ENCODE results near the gene VMP1. TPM values are rescaled to one million over a fixed set of nuclear protein-coding genes. Genes with fewer than 3 reads are reported as not detected.
"Not testable (repeated sequence)": the region's sequence is repeated elsewhere in the genome, so short reads cannot be mapped to it uniquely, and the experiment has no call there.

VMP1 gene
- total and polyA plus RNA-seq, 5 experiments from 2014 or later = 39.8 to 65.1 (median 57.1) TPM

DNA sequence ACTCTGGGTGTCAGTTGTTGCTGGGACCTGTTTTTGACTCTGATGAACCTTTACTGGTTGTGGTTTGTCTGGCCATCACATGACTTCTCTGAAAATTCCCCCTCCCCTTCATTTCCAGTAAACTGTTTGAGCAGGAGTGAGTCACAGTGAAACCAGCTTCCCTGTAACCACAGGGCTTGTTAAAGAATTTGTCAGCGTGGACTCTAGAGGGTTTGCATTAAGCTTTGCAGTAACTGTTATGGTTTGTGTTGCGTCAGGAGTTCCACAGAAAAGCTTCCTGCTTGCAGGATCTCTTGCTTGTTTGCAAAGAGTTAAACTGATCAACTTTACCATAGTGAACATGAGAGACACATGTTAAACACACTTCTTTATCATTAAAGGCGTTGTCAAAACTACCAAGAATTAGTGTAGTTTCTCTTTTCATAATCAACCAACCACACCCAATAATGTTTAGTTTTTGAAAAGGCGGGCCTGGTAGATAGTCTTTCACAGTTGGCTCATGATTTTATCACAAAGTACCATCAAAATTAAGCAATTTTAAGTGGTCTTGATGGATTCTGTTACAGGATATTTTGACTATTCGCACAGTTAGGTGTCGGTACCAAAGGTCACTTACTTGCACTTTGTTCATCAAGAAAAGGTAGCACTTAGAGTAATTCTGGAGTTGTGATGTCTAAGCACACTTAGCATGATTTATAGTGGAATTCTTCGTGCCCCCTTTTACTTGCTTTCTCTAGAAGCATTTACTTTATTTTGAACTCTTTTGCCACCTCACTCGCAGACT, 79.3 kb downstream of the VMP1 start:
- Mint-ChIP-seq H3K27ac (peak overlapping the region; percentile 84 to 99 (median 94)), H3K9me3 (no peaks in the 10 kb centered on the region), H3K4me3 (peak overlapping the region; percentile 75 to 87 (median 84)), H3K4me1 (peaks cover 21 to 61% (median 37%) of the 10 kb centered on the region in 4 donors), H3K36me3 (peaks cover 0 to 5% (median 1%) of the 10 kb centered on the region in 3 donors), H3K27me3 (no peaks in the 10 kb centered on the region)
- POLR2A ChIA-PET = interaction anchor here (0.6 kb wide), 1 partner anchor 424 kb away, joined by 3 read pairs; no protein-coding TSS in a partner anchor
- ATAC-seq (peak; percentile 92 to 93), DNase-seq (peak in 9 of 10 donors; percentile 58 to 88 (median 70))

DNA sequence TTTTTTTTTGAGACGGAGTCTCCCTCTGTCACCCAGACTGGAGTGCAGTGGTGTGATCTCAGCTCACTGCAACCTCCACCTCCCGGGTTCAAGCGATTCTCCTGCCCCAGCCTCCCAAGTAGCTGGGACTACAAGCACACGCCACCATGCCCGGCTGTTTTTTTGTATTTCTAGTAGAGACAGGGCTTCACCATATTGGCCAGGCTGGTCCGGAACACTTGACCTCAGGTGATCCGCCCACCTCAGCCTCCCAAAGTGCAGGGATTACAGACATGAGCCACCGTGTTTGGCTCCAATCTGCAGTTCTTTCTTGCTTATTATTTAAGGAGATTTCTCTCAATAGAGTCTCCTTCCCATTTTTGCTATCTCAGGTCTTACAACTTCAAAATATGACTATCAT, 82.4 kb downstream of the VMP1 start:
- peaks cover 9 to 40% (median 20%) of the 10 kb centered on the region in 4 donors for H3K4me1 Mint-ChIP-seq
- H3K4me3 Mint-ChIP-seq, DNase-seq, ATAC-seq, H3K27me3 Mint-ChIP-seq, POLR2A ChIA-PET, H3K9me3 Mint-ChIP-seq: not testable (repeated sequence)
- H3K36me3 Mint-ChIP-seq = peaks cover 0 to 18% (median 12%) of the 10 kb centered on the region in 3 donors
- H3K27ac Mint-ChIP-seq = peak overlapping the region in 4 of 10 donors; percentile 27 to 97 (median 80)

DNA sequence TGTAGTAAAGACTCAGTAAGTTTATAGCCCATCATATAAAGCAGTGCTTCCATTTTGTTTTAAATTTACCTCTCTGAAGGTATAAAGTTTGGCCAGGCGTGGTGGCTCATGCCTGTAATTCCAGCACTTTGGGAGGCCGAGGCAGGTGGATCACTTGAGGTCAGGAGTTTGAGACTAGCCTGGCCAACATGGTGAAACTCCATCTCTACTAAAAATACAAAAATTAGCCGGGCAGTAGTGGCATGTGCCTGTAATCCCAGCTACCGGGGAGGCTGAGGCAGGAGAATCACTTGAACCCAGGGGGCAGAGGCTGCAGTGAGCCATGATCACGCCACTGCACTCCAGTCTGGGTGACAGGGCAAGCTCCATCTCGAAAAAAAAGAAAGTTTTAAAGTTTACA, 83.0 kb downstream of the VMP1 start:
- H3K4me3 Mint-ChIP-seq, DNase-seq, H3K9me3 Mint-ChIP-seq, ATAC-seq, POLR2A ChIA-PET, H3K27me3 Mint-ChIP-seq: not testable (repeated sequence)
- Mint-ChIP-seq H3K27ac (peak overlapping the region in 3 of 10 donors; percentile 18 to 97 (median 79)), H3K4me1 (peaks cover 9 to 34% (median 17%) of the 10 kb centered on the region in 4 donors), H3K36me3 (peaks cover 0 to 23% (median 12%) of the 10 kb centered on the region in 3 donors)

DNA sequence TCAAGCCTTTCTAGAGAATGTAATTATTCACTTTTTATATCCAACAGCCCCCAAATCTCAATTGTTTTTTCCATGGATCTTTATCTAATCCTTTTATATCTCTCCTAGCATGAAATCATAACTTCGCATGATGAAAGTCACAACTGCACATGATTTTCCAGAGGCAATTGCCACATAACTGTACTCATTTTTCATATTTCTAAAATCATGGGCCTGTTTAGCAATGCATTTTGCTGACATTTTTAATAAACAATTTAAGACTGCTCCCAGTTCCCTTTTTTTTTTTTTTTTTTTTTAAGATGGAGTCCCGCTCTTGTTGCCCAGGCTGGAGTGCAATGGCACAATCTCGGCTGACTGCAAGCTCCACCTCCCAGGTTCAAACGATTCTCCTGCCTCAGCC, 83.5 kb downstream of the VMP1 start:
- Mint-ChIP-seq H3K9me3 (no peaks in the 10 kb centered on the region), H3K27ac (peak overlapping the region in 4 of 10 donors; percentile 18 to 97 (median 72)), H3K27me3 (no peaks in the 10 kb centered on the region), H3K4me3 (no peak overlapping the region), H3K4me1 (peaks cover 9 to 30% (median 17%) of the 10 kb centered on the region in 4 donors), H3K36me3 (peaks cover 0 to 23% (median 12%) of the 10 kb centered on the region in 3 donors)
- DNase-seq = no peak
- POLR2A ChIA-PET = no interaction called here
- no peak for ATAC-seq

DNA sequence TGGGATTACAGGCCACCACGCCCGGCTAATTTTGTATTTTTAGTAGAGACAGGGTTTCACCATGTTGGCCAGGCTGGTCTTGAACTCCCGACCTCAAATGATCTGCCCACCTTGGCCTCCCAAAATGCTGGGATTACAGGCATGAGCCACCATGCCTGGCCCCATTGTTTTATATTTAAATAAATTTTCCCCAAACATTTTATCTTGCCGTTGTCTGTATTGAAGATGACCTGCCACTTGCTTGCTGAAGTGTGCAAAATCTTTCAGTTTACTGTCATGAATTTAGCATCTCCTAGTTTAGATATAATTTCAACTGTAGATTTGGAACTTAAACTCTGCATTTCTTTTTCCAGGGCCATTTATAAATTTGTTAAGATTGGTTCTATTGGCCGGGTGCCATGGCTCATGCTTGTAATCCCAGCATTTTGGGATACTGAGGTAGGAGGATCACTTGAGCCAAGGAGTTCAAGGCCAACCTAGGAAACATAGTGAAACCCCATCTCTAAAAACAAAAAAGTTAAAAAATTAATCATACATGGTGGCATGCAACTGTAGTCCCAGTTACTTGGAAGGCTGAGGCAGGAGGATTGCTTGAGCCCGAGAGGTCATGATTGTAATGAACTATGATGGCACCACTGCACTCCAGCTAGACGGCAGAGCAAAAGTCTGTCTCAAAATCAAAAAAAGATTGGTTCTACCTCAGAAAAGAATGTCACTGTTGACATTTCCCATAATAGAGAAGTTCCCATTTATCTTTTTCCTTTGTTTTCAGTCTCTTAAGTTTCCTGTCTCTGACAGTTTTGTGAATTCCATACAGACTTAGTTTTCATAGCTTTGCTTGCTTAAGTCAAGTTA, 84.4 kb downstream of the VMP1 start:
- H3K4me1 Mint-ChIP-seq = peaks cover 3 to 21% (median 8%) of the 10 kb centered on the region in 4 donors
- no peaks in the 10 kb centered on the region for H3K27me3 Mint-ChIP-seq
- ATAC-seq (no peak), DNase-seq (no peak)
- POLR2A ChIA-PET = no interaction called here
- H3K27ac Mint-ChIP-seq = peak overlapping the region in 4 of 10 donors; percentile 46 to 66 (median 55)
- no peaks in the 10 kb centered on the region for H3K9me3 Mint-ChIP-seq
- H3K36me3 Mint-ChIP-seq = peaks cover 0 to 28% (median 12%) of the 10 kb centered on the region in 3 donors
- no peak overlapping the region for H3K4me3 Mint-ChIP-seq

DNA sequence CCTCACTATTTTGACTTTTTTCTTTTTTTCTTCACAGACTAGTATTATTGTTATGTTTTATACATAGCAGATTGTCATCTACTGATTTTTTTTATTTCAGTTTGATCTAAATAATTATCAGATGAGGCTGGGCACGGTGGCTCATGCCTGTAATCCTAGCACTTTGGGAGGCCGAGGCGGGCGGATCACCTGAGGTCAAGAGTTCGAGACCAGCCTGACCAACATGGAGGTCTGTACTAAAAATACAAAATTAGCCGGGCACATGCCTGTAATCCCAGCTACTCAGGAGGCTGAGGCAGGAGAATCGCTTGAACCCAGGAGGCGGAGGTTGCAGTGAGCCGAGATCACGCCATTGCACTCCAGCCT, 85.0 kb downstream of the VMP1 start:
- H3K27ac Mint-ChIP-seq = peak overlapping the region in 1 of 10 donors; percentile 46
- ATAC-seq, DNase-seq: not testable (repeated sequence)

DNA sequence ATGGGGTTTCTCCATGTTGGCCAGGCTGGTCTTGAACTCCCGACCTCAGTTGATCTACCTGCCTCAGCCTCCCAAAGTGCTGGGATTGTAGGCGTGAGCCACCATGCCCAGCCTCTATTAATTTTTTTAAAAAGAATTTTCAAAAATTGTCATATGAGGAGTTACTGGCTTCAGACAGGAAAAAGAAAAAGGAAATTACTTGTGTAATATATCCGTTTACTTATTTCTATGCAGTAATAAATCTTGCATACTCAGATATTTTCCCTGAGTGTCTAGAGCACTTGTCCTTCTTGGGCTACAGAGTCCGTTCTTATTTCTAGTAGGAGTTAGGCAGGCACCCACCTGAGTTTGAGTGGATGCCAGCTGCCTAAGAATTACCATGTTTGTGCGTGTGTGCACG, 85.8 kb downstream of the VMP1 start:
- peaks cover 0 to 14% (median under 1%) of the 10 kb centered on the region in 4 donors for H3K4me1 Mint-ChIP-seq
- POLR2A ChIA-PET = no interaction called here
- H3K9me3 Mint-ChIP-seq = no peaks in the 10 kb centered on the region
- no peak overlapping the region for H3K4me3 Mint-ChIP-seq
- H3K36me3 Mint-ChIP-seq = peaks cover 0 to 31% (median 12%) of the 10 kb centered on the region in 3 donors
- no peak overlapping the region for H3K27ac Mint-ChIP-seq
- no peaks in the 10 kb centered on the region for H3K27me3 Mint-ChIP-seq
- ATAC-seq (no peak), DNase-seq (no peak)

More for the DNA sequence above, 85.0 kb downstream of the VMP1 start:
- POLR2A ChIA-PET, H3K9me3 Mint-ChIP-seq, H3K27me3 Mint-ChIP-seq, H3K4me3 Mint-ChIP-seq: not testable (repeated sequence)
- Mint-ChIP-seq H3K4me1 (peaks cover 0 to 15% (median 2%) of the 10 kb centered on the region in 4 donors), H3K36me3 (peaks cover 0 to 29% (median 12%) of the 10 kb centered on the region in 3 donors)

DNA sequence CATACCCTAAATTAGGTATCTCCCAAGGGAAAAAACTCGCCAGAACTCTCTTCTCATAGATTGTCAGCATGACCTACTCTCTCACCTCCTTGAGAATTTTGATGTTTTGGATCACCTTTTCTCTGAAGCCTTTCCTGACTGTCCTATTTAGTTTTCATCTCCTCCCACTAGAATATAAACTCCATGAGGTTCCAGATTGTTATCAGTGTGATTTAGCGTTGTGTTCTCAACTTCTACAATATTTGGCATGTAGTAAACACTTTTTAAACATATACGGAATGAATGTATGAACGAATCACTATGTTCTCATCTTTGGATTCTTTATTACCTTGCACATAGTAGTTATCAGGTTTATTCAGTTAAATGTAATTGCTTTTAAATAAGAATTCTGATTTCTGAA, 88.7 kb downstream of the VMP1 start:
- H3K4me1 Mint-ChIP-seq = peaks cover 0 to 12% (median 0%) of the 10 kb centered on the region in 4 donors
- peak overlapping the region in 2 of 10 donors; percentile 0 to 45 for H3K27ac Mint-ChIP-seq
- peaks cover 0 to 32% (median 8%) of the 10 kb centered on the region in 3 donors for H3K36me3 Mint-ChIP-seq
- no peaks in the 10 kb centered on the region for H3K27me3 Mint-ChIP-seq
- DNase-seq = no peak
- POLR2A ChIA-PET = no interaction called here
- no peak overlapping the region for H3K4me3 Mint-ChIP-seq
- no peak for ATAC-seq
- no peaks in the 10 kb centered on the region for H3K9me3 Mint-ChIP-seq

DNA sequence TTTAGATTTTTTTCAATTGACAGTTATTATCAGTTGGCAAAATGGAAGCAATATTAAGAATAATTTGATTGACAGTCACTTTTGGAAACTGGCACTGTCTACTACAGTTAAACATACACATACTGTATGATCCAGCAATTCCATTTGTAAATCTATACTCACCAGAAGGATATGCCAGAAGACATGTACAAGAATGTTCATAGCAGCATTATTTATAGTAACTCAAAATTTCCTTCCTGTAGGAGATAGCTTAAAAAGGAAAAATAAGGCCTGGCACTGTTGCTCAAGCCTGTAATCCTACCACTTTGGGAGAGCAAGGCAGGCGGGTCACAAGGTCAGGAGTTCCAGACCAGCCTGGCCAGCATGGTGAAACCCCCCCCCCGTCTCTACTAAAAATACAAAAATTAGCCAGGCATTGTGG, 89.3 kb downstream of the VMP1 start:
- no peaks in the 10 kb centered on the region for H3K9me3 Mint-ChIP-seq
- no peak overlapping the region for H3K4me3 Mint-ChIP-seq
- POLR2A ChIA-PET = no interaction called here
- H3K4me1 Mint-ChIP-seq = peaks cover 0 to 11% (median 0%) of the 10 kb centered on the region in 4 donors
- H3K27ac Mint-ChIP-seq = no peak overlapping the region
- peaks cover 0 to 30% (median 6%) of the 10 kb centered on the region in 3 donors for H3K36me3 Mint-ChIP-seq
- DNase-seq = no peak
- H3K27me3 Mint-ChIP-seq = no peaks in the 10 kb centered on the region
- ATAC-seq = no peak

DNA sequence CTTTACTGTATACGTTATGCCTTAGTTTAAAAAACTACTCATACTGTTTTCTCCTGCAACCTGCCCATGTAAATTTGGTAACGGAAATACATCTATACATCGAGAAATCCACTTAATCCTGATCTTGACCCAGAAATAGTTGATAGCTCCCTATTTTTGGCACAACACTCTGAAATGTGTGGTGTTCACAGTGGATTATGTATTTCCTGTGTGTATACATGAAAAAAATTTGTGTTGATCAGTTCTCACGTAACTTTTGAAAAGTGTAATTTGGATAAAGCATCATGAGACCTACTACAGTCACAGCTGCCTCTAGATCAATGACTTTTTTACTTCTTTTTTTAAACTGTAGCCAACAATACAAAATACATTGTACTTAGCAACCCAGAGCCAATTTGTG, 90.7 kb downstream of the VMP1 start:
- Mint-ChIP-seq H3K27ac (peak overlapping the region in 2 of 10 donors; percentile 9 to 54), H3K27me3 (no peaks in the 10 kb centered on the region), H3K9me3 (no peaks in the 10 kb centered on the region), H3K4me3 (peak overlapping the region in 1 of 10 donors; percentile 15), H3K36me3 (peaks cover 0 to 23% (median 2%) of the 10 kb centered on the region in 3 donors), H3K4me1 (peaks cover 0 to 13% (median 1%) of the 10 kb centered on the region in 4 donors)
- POLR2A ChIA-PET = no interaction called here
- DNase-seq (no peak), ATAC-seq (no peak)

DNA sequence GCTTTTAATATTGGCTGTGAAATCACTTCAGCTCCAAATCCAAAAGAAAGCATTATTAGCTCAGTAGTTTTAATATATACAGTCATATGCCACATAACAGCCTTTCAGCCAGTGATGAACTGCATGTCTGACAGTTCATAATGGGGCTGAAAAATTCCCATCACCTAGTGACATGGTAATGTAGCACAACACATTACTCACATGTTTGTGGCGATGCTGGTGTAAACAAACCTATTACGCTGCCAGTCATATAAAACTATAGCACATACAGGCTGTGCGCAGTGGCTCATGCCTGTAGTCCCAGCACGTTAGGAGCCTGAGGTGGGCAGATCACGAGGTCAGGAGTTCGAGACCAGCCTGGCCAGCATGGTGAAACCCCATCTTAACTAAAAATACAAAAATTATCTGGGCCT, 93.1 kb downstream of the VMP1 start:
- ATAC-seq = no peak
- POLR2A ChIA-PET = no interaction called here
- H3K4me1 Mint-ChIP-seq = peaks cover 0 to 14% (median 1%) of the 10 kb centered on the region in 4 donors
- DNase-seq = no peak
- H3K36me3 Mint-ChIP-seq = peaks cover 0 to 9% (median 0%) of the 10 kb centered on the region in 3 donors
- no peaks in the 10 kb centered on the region for H3K9me3 Mint-ChIP-seq
- H3K4me3 Mint-ChIP-seq = no peak overlapping the region
- no peaks in the 10 kb centered on the region for H3K27me3 Mint-ChIP-seq
- H3K27ac Mint-ChIP-seq = no peak overlapping the region

DNA sequence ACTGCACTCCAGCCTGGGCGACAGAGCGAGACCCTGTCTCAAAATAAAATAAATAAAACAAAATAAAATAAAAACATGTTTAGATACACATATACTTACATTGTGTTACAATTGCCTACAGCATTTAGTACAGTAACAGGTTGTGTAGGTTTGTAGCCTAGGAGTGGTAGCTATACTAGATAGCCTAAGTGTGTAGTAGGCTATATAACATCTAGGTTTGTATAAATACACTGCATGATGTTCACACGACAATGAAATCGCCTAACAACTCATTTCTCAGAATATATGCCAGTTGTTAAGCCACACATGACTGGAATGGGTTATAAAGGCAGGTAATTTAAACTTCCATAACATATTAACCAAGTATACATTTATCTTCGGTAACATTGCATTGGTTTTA, 94.7 kb downstream of the VMP1 start:
- peaks cover 0 to 14% (median 1%) of the 10 kb centered on the region in 4 donors for H3K4me1 Mint-ChIP-seq
- no peaks in the 10 kb centered on the region for H3K9me3 Mint-ChIP-seq
- H3K4me3 Mint-ChIP-seq = no peak overlapping the region
- POLR2A ChIA-PET = no interaction called here
- H3K27me3 Mint-ChIP-seq = no peaks in the 10 kb centered on the region
- H3K36me3 Mint-ChIP-seq = peaks cover 0 to 3% (median 0%) of the 10 kb centered on the region in 3 donors
- no peak for ATAC-seq
- DNase-seq = no peak
- no peak overlapping the region for H3K27ac Mint-ChIP-seq

Data from naive thymus-derived CD8-positive, alpha-beta T cell (primary cell).